K562 (cell line): ENCODE results near the gene TMIGD2. TPM values are rescaled to one million over a fixed set of nuclear protein-coding genes. Genes with fewer than 3 reads are reported as not detected.

Source experiments
- ASH1L ChIP-seq: fragments of 450-650 bp; IDR thresholded peaks from 2 replicates; pipeline ENCODE4 v1.6.1; 2018; ENCODE audit warnings: borderline replicate concordance, mild to moderate bottlenecking, low read depth; ENCODE audit not compliant: partially characterized antibody
- E2F3 ChIP-seq: fragments of 250-450 bp; sonication (Bioruptor Pico); IDR thresholded peaks from 2 replicates; pipeline ENCODE4 v1.4.0; 2020; ENCODE audit warnings: mild to moderate bottlenecking
- E4F1 ChIP-seq: fragments of 250-450 bp; sonication (Bioruptor Pico); IDR thresholded peaks from 2 replicates; pipeline ENCODE4 v1.5.0; 2021; ENCODE audit warnings: mild to moderate bottlenecking, borderline replicate concordance
- ILF3 ChIP-seq: fragments of 450-650 bp; IDR thresholded peaks from 2 replicates; pipeline ENCODE4 v1.6.1; 2018; ENCODE audit warnings: antibody characterized with exemption, mild to moderate bottlenecking, moderate library complexity, borderline replicate concordance
- MAFF ChIP-seq: IDR thresholded peaks from 2 replicates; pipeline ENCODE4 v1.6.1; 2012; ENCODE audit warnings: low read length, improper control_type of control experiment
- MBD2 ChIP-seq: sonication (generic); IDR thresholded peaks from 2 replicates; pipeline ENCODE4 v1.6.1; 2016; ENCODE audit warnings: low read depth, borderline replicate concordance
- MCM5 ChIP-seq: fragments of 450-650 bp; IDR thresholded peaks from 2 replicates; pipeline ENCODE4 v1.6.1; 2016; ENCODE audit warnings: low read depth
- NR4A1 ChIP-seq, 2 experiments: fragments of 250-450 bp in 1 of 2; fragments of 450-650 bp in 1 of 2; sonication (Bioruptor Pico) in 1 of 2; IDR thresholded peaks; 2 replicates each; pipeline versions ENCODE4 v1.4.0 to v1.6.1; 2016 to 2020; ENCODE audit warnings: mild to moderate bottlenecking in 2 of 2, missing compliant biosample characterization in 1 of 2, missing genetic modification characterization in 1 of 2, moderate library complexity in 1 of 2
- RCOR1 ChIP-seq, 2 experiments: IDR thresholded peaks; 2 replicates each; pipeline ENCODE4 v1.6.1; 2012; ENCODE audit warnings: low read depth in 2 of 2, low read length in 2 of 2, borderline replicate concordance in 1 of 2, improper control_type of control experiment in 1 of 2
- RHOXF2B ChIP-seq: fragments of 250-450 bp; sonication (Bioruptor Pico); conservative IDR thresholded peaks from 2 replicates; pipeline ENCODE4 v1.5.1; 2021
- SAFB ChIP-seq: fragments of 200-400 bp; formaldehyde crosslinking; IDR thresholded peaks from 2 replicates; pipeline ENCODE4 v1.6.1; 2017; ENCODE audit warnings: low read depth, low read length, borderline replicate concordance
- SETDB1 ChIP-seq: IDR thresholded peaks from one replicate; pipeline ENCODE4 v1.6.1; 2012; ENCODE audit warnings: low read length, control low read depth, inconsistent platforms
- SMAD1 ChIP-seq: fragments of 150-350 bp; IDR thresholded peaks from 2 replicates; pipeline ENCODE4 v1.6.1; 2014; ENCODE audit warnings: low read length, low read depth; ENCODE audit not compliant: partially characterized antibody
- SNRNP70 ChIP-seq: fragments of 200-400 bp; formaldehyde crosslinking; optimal IDR thresholded peaks from 2 replicates; pipeline ENCODE3; 2017; ENCODE audit warnings: low read depth, low read length
- U2AF1 ChIP-seq: fragments of 200-400 bp; formaldehyde crosslinking; optimal IDR thresholded peaks from 2 replicates; pipeline ENCODE3; 2017; ENCODE audit warnings: mild to moderate bottlenecking, low read depth, low read length, moderate library complexity
- ZKSCAN8 ChIP-seq: fragments of 200-800 bp; sonication (Bioruptor generic); IDR thresholded peaks from 2 replicates; pipeline ENCODE4 v1.6.1; 2016; ENCODE audit warnings: missing genetic modification characterization, missing compliant biosample characterization
- ZNF174 ChIP-seq: fragments of 250-450 bp; sonication (Bioruptor Pico); IDR thresholded peaks from 2 replicates; pipeline ENCODE4 v1.4.0; 2020; ENCODE audit warnings: mild to moderate bottlenecking
- polyA plus RNA-seq, 8 experiments: library from polyadenylated mRNA; depleted of rRNA in 4 of 8; stranded (reverse) in 5 of 8; unstranded in 3 of 8; fragments of >200 nt; fragmentation: Nextera tagmentation in 2 of 8; fragmentation: Illumina TruSeq in 1 of 8; extraction: Ambion mirVana in 2 of 8; extraction: Trizol in 1 of 8; gene quantifications; 2 replicates each; pipeline versions ENCODE4 v1.2.1 to v1.2.3, GENCODE V29; 2011 to 2014; ENCODE audit warnings: inconsistent platforms in 1 of 8, missing spikeins in 1 of 8
- total RNA-seq, 7 experiments: library from RNA; depleted of rRNA in 6 of 7; stranded (reverse); fragments of >200 nt in 6 of 7; fragmentation: Illumina TruSeq in 2 of 7; extraction: Trizol in 2 of 7; gene quantifications; 2 replicates each; pipeline versions ENCODE4 v1.2.1 to v1.2.3, GENCODE V29; 2011 to 2021; ENCODE audit warnings: low replicate concordance in 1 of 7
- TF ChIP-seq, protein P1 (sequence below): sonication (generic); formaldehyde crosslinking; IDR thresholded peaks from 2 replicates; pipeline ENCODE4 v1.9.0; 2022; ENCODE audit warnings: mild to moderate bottlenecking, missing genetic modification reagents
- TF ChIP-seq, protein P2 (sequence below): fragments of 150-350 bp; conservative IDR thresholded peaks from 2 replicates; pipeline ENCODE4 v1.6.1; 2014; ENCODE audit warnings: low read length
- TF ChIP-seq, protein P3 (sequence below), 2 experiments: IDR thresholded peaks; 2 replicates each; pipeline ENCODE4 v1.6.1; 2011; ENCODE audit warnings: borderline replicate concordance in 1 of 2, control low read depth in 1 of 2, low read depth in 1 of 2, low read length in 1 of 2, mild to moderate bottlenecking in 1 of 2, mixed read lengths in 1 of 2, moderate library complexity in 1 of 2; ENCODE audit not compliant: insufficient read depth in 1 of 2, insufficient read length in 1 of 2, poor library complexity in 1 of 2, severe bottlenecking in 1 of 2; ENCODE audit errors: extremely low read depth in 1 of 2

The TMIGD2 gene
- total and polyA plus RNA-seq, 9 of the 15 experiments (the other 6 are each of a cell fraction or from before 2014, with no cell fraction given) = not detected

DNA sequence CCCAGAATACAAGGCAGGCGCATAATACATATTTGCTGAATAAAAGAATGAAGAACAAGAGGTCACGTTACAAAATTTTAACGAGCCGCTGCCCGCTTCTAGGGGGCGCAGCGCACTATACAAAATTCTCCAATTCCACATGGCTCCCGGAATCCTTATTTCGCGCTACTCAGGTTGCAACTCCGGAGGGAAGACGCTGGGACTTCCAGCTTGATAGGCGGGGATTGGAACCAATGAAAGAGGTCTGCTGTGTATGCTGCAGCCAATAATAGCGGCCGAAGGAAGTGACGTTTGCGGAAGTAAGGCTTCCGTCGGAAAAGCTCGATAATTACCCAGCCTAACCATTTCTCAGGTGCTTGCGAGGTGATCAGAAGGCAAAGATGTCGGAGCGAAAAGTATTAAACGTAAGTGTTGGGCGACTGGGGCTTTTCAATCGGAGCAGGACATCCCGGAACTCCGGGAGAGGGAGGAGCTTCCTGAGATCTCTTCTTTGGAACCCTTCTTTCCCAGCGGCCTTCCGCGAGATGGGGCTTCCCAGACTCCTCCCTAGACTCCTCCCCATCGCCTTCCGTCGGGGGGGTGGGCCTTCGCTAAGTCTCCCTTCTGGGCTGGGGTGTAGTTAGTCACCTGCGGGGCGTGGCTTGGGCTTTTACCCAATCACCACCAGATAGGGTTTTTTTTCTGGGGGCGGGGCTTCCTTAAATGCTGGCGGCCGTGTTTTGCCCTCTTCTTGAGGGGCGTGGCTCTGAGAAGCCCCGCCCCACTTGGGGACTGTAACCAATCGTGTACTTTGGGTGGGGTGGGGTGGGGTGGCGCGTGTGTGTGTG lies 55.2 kb downstream of the TMIGD2 start, which contains the start of gene YJU2 (continued):
- TF ChIP-seq, protein P1, sequence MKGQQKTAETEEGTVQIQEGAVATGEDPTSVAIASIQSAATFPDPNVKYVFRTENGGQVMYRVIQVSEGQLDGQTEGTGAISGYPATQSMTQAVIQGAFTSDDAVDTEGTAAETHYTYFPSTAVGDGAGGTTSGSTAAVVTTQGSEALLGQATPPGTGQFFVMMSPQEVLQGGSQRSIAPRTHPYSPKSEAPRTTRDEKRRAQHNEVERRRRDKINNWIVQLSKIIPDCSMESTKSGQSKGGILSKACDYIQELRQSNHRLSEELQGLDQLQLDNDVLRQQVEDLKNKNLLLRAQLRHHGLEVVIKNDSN = peak; percentile 61; the same call in 1 of the 2 replicates
- TF ChIP-seq MAFF = no peak
- TF ChIP-seq RHOXF2B (CRISPR knock-in tag) = no peak
- TF ChIP-seq E2F3 (CRISPR knock-in tag) = peak; percentile 22; the same call in 1 of the 2 replicates
- TF ChIP-seq MBD2 = peak; percentile 100
- TF ChIP-seq, protein P2, sequence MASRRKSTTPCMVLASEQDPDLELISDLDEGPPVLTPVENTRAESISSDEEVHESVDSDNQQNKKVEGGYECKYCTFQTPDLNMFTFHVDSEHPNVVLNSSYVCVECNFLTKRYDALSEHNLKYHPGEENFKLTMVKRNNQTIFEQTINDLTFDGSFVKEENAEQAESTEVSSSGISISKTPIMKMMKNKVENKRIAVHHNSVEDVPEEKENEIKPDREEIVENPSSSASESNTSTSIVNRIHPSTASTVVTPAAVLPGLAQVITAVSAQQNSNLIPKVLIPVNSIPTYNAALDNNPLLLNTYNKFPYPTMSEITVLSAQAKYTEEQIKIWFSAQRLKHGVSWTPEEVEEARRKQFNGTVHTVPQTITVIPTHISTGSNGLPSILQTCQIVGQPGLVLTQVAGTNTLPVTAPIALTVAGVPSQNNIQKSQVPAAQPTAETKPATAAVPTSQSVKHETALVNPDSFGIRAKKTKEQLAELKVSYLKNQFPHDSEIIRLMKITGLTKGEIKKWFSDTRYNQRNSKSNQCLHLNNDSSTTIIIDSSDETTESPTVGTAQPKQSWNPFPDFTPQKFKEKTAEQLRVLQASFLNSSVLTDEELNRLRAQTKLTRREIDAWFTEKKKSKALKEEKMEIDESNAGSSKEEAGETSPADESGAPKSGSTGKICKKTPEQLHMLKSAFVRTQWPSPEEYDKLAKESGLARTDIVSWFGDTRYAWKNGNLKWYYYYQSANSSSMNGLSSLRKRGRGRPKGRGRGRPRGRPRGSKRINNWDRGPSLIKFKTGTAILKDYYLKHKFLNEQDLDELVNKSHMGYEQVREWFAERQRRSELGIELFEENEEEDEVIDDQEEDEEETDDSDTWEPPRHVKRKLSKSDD = peak; percentile 85; the same call in 1 of the 2 replicates
- TF ChIP-seq SAFB = no peak
- peak; percentile 42 for TF ChIP-seq SMAD1
- TF ChIP-seq SETDB1 = no peak
- no peak for TF ChIP-seq MCM5
- TF ChIP-seq, protein P3, sequence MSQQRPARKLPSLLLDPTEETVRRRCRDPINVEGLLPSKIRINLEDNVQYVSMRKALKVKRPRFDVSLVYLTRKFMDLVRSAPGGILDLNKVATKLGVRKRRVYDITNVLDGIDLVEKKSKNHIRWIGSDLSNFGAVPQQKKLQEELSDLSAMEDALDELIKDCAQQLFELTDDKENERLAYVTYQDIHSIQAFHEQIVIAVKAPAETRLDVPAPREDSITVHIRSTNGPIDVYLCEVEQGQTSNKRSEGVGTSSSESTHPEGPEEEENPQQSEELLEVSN (IDR thresholded peaks at IDR 0.05; ENCODE audit: borderline replicate concordance in 1 of 2, extremely low read depth in 1 of 2, insufficient read depth in 1 of 2, insufficient read length in 1 of 2, low read depth in 1 of 2, low read length in 1 of 2, poor library complexity in 1 of 2, severe bottlenecking in 1 of 2) = peak in 1 of 2 experiments; percentile 71
- TF ChIP-seq E4F1 = no peak
- TF ChIP-seq U2AF1 = no peak
- peak; percentile 99 for TF ChIP-seq ASH1L
- TF ChIP-seq ILF3 = no peak
- no peak for TF ChIP-seq SNRNP70
- TF ChIP-seq ZKSCAN8 (CRISPR knock-in tag) = no peak
- TF ChIP-seq NR4A1 (CRISPR knock-in tag; IDR thresholded peaks at IDR 0.05) = no peak
- TF ChIP-seq NR4A1 (tag; IDR thresholded peaks at IDR 0.05) = no peak
- no peak for TF ChIP-seq RCOR1 (IDR thresholded peaks at IDR 0.05; ENCODE audit: borderline replicate concordance in 1 of 2, low read depth in 2 of 2, low read length in 2 of 2)
- no peak for TF ChIP-seq ZNF174 (CRISPR knock-in tag)
